Transverse colon (tissue), 4 donors: ENCODE data around the gene SYTL4. TPM values are rescaled to one million over a fixed set of nuclear protein-coding genes. Genes with fewer than 3 reads are reported as not detected.

ENCODE experiments used
- DNase-seq: peaks from one replicate; pipeline ENCODE4 v3.0.0-alpha.2; 2019
- H3K27ac ChIP-seq, 4 donors: fragments of 200-600 bp; sonication (generic); 2 replicates each; pipeline ENCODE4 v1.5.1; 2016 to 2018; ENCODE audit warnings: inconsistent platforms in 4 of 4
- H3K27me3 ChIP-seq: fragments of 200-600 bp; sonication (generic); 2 replicates; pipeline ENCODE4 v1.5.1; 2017; ENCODE audit warnings: inconsistent platforms
- H3K36me3 ChIP-seq, 4 donors: fragments of 200-600 bp; sonication (generic); 2 replicates each; pipeline ENCODE4 v1.5.1; 2017 to 2019; ENCODE audit warnings: inconsistent platforms in 4 of 4
- H3K4me1 ChIP-seq, 4 donors: fragments of 200-600 bp; sonication (generic); 2 replicates each; pipeline ENCODE4 v1.5.1; 2017 to 2020; ENCODE audit warnings: inconsistent platforms in 4 of 4
- H3K4me3 ChIP-seq, 4 donors: fragments of 200-600 bp; sonication (generic); 1 replicate in 1 of 4; 2 replicates in 3 of 4; pipeline versions ENCODE4 v1.5.1 to v1.6.1; 2017 to 2019; ENCODE audit warnings: inconsistent platforms in 4 of 4
- H3K9me3 ChIP-seq, 2 donors: fragments of 200-600 bp; sonication (generic); 2 replicates each; pipeline ENCODE4 v1.5.1; 2017 to 2019; ENCODE audit warnings: inconsistent platforms in 2 of 2
- CTCF ChIP-seq, 5 experiments: fragments of 200-600 bp in 3 of 5; fragments of 450-650 bp in 2 of 5; sonication (generic) in 3 of 5; IDR thresholded peaks; 1 replicate in 2 of 5; 2 replicates in 3 of 5; pipeline ENCODE4 v1.5.1; 2016 to 2017; ENCODE audit warnings: antibody characterized with exemption in 5 of 5, inconsistent platforms in 3 of 5, mild to moderate bottlenecking in 2 of 5, moderate library complexity in 1 of 5
- EP300 ChIP-seq: sonication (generic); formaldehyde crosslinking; IDR thresholded peaks from one replicate; pipeline ENCODE4 v1.6.1; 2017; ENCODE audit warnings: antibody characterized with exemption, low read depth
- POLR2A ChIP-seq: fragments of 450-650 bp; IDR thresholded peaks from one replicate; pipeline ENCODE4 v1.6.1; 2016; ENCODE audit warnings: antibody characterized with exemption, mild to moderate bottlenecking, moderate library complexity
- POLR2AphosphoS5 ChIP-seq, 3 donors: sonication (generic); formaldehyde crosslinking; IDR thresholded peaks; one replicate each; pipeline ENCODE4 v1.6.1; 2016; ENCODE audit warnings: antibody characterized with exemption in 3 of 3
- WGBS, 2 donors: methylation state at CpG; one replicate each; pipeline ENCODE4 v1.1.5; 2018; ENCODE audit warnings: low coverage in 1 of 2; 5-methylcytosine and 5-hydroxymethylcytosine counted together
- in situ Hi-C, 4 donors: fragments of 200-750 bp; cut with MboI; loops; one replicate each; pipeline versions ENCODE4 v1.15.0 to v1.15.1; 2017; ENCODE audit warnings: low sequenced_read_pairs in 3 of 4, low pct_ligation_motif_present in 1 of 4, low pct_unique_long_range_greater_than_20kb in 1 of 4
- intact Hi-C: fragments of 100-400 bp; cut with DNase I; formaldehyde crosslinking; loops from one replicate; pipeline ENCODE4 v1.15.1; 2023; ENCODE audit warnings: low total_unique reads
- total RNA-seq, 4 donors: library from RNA; depleted of rRNA; stranded (reverse); fragments of >200 nt; gene quantifications; one replicate each; pipeline ENCODE4 v1.1.0, GENCODE V29; 2016

Gene SYTL4
- total RNA-seq, 4 donors from 2014 or later = 39.0 to 49.7 (median 43.1) TPM

DNA sequence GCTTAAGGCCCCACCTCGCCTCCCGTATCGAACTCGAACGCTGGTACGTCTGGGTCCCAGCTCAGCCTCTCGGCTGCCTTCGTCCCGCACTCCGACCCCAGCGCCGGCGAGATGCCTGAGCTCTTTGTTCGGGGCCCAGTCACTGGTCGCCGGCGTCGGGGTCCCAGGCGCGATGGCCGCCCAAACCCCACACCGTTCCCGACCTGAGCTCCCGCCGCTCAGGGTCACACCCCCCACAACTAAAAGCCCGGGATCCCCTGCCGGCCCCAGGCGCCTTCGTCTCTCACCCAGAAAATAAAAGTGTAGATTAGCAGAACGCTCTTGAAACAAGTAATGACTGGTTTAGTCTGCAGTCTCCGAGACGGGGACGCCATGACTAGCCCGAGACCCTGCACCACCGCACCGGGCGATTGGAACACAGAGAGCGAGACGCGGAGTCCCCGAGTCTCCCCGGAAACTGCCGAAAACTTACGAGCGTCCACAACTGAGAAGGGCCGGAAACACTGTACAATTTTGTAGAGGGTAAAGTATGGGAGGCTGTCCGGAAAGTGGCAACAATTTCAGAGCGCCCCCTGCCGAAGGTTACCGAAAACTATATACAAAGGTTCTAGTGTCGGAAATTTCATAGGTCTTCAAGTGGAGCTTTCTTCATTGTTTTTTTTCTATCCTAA lies 95.5 kb downstream of the SYTL4 start, which contains the start of gene TSPAN6:
TSPAN6 (minus strand) TSS at position 486 of the 671 bp plus-strand sequence; CDS start at position 374, 112 bp downstream.
- in situ Hi-C loops = no loop called here
- WGBS, 2 donors = 53% methylated on average over 51 of the region's 51 CpGs; no CpG with 5 or more reads in 1 of the 2 donors

DNA sequence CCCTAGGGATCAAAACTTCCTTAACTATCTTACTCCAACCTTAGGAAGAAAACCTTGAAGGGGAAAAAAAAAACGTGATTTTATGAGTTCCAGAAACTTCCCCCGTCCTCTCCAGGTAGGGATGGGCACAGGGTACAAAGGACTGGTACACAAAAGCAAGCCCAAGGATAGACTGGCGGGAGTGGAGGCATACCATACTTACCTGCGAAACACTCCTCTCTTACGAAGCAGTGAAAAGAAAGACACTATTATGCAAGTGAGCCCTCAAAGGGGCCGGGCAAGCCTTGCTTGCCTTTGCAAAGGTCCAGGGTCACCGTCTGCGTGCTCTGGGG lies 96.0 kb downstream of the SYTL4 start:
- no peak for DNase-seq
- 46% methylated on average over 8 of the region's 8 CpGs; no CpG with 5 or more reads in 1 of the 2 donors for WGBS, 2 donors
- H3K4me1 ChIP-seq = peaks cover 0 to 9% (median 2%) of the 10 kb centered on the region in 4 donors
- in situ Hi-C loops = no loop called here
- no peaks in the 10 kb centered on the region for H3K9me3 ChIP-seq
- TF ChIP-seq POLR2A (no peak), CTCF (IDR thresholded peaks at IDR 0.05) (no peak), POLR2AphosphoS5 (IDR thresholded peaks at IDR 0.05) (no peak), EP300 (no peak)
- H3K27ac ChIP-seq = peak overlapping the region; percentile 38 to 85 (median 76)
- no peaks in the 10 kb centered on the region for H3K27me3 ChIP-seq
- H3K36me3 ChIP-seq = no peaks in the 10 kb centered on the region
- intact Hi-C loops = no loop called here
- H3K4me3 ChIP-seq = peak overlapping the region; percentile 18 to 64 (median 46)

More for the DNA sequence above, 95.5 kb downstream of the SYTL4 start, which contains the start of gene TSPAN6:
- H3K27me3 ChIP-seq = no peaks in the 10 kb centered on the region
- TF ChIP-seq CTCF (IDR thresholded peaks at IDR 0.05) (peak; percentile 34 to 51 (median 43)), POLR2AphosphoS5 (IDR thresholded peaks at IDR 0.05) (peak; percentile 12 to 22 (median 22)), POLR2A (peak; percentile 33), EP300 (no peak)
- no peaks in the 10 kb centered on the region for H3K36me3 ChIP-seq
- H3K4me1 ChIP-seq = peaks cover 0 to 9% (median 2%) of the 10 kb centered on the region in 4 donors
- intact Hi-C loops = no loop called here
- peak within 1 kb of the TSS; percentile 18 to 64 (median 46) for H3K4me3 ChIP-seq
- H3K9me3 ChIP-seq = no peaks in the 10 kb centered on the region
- peak within 1 kb of the TSS; percentile 38 to 85 (median 76) for H3K27ac ChIP-seq
- peak; percentile 84 for DNase-seq

DNA sequence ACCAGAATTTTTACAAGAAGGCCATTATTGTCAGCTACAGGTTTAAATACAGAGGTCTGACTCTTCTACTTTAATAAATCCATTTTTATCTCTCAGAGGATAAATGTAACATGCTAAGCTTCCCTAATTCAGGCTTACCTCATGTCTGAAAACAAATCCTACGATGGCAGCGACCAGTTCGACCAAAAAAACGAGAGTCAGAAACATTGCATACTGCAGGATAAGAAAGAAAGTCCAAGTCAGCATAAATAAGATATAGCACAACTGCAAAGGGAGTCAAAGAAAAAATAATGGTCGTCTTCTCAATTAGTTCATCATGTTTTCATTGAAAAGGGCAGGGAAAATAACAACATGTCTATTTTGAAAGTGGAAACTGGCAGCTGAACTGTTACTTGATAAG lies 96.9 kb downstream of the SYTL4 start:
- 60% methylated on average over 5 of the region's 5 CpGs; no CpG with 5 or more reads in 1 of the 2 donors for WGBS, 2 donors
- no peak for TF ChIP-seq EP300
- TF ChIP-seq POLR2A = no peak
- no peak for TF ChIP-seq POLR2AphosphoS5 (IDR thresholded peaks at IDR 0.05)
- TF ChIP-seq CTCF (IDR thresholded peaks at IDR 0.05) = no peak
- intact Hi-C loops (no loop called here), in situ Hi-C loops (no loop called here)
- H3K4me3 ChIP-seq = peak overlapping the region in 2 of 4 donors; percentile 35 to 64
- H3K27ac ChIP-seq = no peak overlapping the region
- H3K36me3 ChIP-seq = no peaks in the 10 kb centered on the region
- no peaks in the 10 kb centered on the region for H3K27me3 ChIP-seq
- H3K4me1 ChIP-seq = peaks cover 0 to 9% (median 2%) of the 10 kb centered on the region in 4 donors
- no peak for DNase-seq
- no peaks in the 10 kb centered on the region for H3K9me3 ChIP-seq

- 59 to 65% methylated on average over 3 to 5 of the region's 5 CpGs for WGBS, 2 donors
- DNase-seq = no peak
- Histone ChIP-seq H3K9me3 (no peaks in the 10 kb centered on the region), H3K4me1 (no peaks in the 10 kb centered on the region), H3K36me3 (no peaks in the 10 kb centered on the region), H3K27me3 (no peaks in the 10 kb centered on the region), H3K27ac (no peak overlapping the region), H3K4me3 (no peak overlapping the region)
- in situ Hi-C loops = no loop called here
- intact Hi-C loops = no loop called here
- TF ChIP-seq CTCF (IDR thresholded peaks at IDR 0.05) (no peak), EP300 (no peak), POLR2A (no peak)
Observed at GRCh38 chrX:100625985-100626491, 105.9 kb downstream of the SYTL4 start.

Other genes with a start within 250 kb of the SYTL4 start
- 1 to 10 TPM in 1 of 4 donors, under 1 TPM in 1, not detected in 2; 0.68 to 1.1 TPM for gene TNMD, start 147.2 kb downstream of the SYTL4 start, total RNA-seq
- gene TSPAN6, start 95.3 kb downstream of the SYTL4 start, total RNA-seq = 100 to 1,000 TPM in 2 of 4 donors, 10 to 100 TPM in 2; 16.7 to 114 (median 70.3) TPM
- gene SRPX2, start 87.9 kb downstream of the SYTL4 start, total RNA-seq = 10 to 100 TPM in 2 of 4 donors, 1 to 10 TPM in 2; 9.3 to 72.2 (median 13.1) TPM
- 10 to 100 TPM; 15.3 to 26.5 (median 18.0) TPM for gene CSTF2, start 88.3 kb upstream of the SYTL4 start, total RNA-seq
- 10 to 100 TPM; 17.6 to 31.8 (median 23.7) TPM for gene NOX1, start 142.2 kb upstream of the SYTL4 start, total RNA-seq
- 1 to 10 TPM; 1.9 to 5.9 (median 2.2) TPM for gene XKRX, start 196.8 kb upstream of the SYTL4 start, total RNA-seq
- not detected for gene ARL13A, start 237.6 kb upstream of the SYTL4 start, total RNA-seq